GM18873 (cell line): Measurements from ENCODE around the gene PGBD4.
"Not testable (repeated sequence)": the region's sequence is repeated elsewhere in the genome, so short reads cannot be mapped to it uniquely, and the experiment has no call there.

ENCODE experiments used
- ATAC-seq: cut with Tn5 transposase; IDR thresholded peaks from one replicate; pipeline ENCODE4 v1.9.1; 2021; ENCODE audit warnings: mild to moderate bottlenecking, moderate library complexity, moderate number of reproducible peaks; ENCODE audit not compliant: unreplicated experiment, low FRiP score

PGBD4 gene

DNA sequence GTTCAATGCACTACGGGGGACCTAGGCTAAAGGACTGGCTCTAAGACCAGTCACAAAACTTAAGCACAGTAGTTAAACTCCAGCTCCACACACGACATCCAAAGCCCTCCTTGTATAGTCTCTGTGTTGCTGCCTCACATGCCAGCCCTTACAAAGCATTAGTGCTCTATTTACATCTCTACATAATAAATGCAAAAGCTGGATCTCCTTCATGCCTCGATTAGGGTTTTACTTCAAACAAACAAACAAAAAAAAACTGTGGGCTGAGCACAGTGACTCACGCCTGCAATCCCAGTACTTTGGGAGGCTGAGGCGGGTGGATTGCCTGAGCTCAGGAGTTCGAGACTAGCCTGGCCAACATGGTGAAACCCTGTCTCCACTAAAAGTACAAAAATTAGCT, 9.6 kb downstream of the PGBD4 start:
- no peak for ATAC-seq

DNA sequence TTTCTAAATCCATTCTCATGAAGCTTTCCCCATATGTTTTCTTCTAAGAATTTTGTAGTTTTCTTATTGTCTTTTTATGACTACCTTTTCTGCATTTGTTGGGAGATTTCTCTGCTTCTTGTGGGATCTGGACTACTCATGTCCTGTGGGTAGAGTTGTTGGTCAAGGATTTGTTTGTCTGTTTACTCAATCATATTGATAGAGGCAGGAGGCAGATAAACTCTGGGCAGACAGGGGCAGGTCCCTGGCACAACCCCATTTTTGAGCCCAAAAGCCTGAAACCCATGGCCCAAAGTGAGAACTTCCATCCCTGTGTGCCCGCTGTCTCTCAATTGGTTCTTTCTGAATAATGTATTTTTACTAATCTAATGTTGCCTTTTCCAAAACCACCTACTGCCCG, 12.3 kb downstream of the PGBD4 start:
- no peak for ATAC-seq

DNA sequence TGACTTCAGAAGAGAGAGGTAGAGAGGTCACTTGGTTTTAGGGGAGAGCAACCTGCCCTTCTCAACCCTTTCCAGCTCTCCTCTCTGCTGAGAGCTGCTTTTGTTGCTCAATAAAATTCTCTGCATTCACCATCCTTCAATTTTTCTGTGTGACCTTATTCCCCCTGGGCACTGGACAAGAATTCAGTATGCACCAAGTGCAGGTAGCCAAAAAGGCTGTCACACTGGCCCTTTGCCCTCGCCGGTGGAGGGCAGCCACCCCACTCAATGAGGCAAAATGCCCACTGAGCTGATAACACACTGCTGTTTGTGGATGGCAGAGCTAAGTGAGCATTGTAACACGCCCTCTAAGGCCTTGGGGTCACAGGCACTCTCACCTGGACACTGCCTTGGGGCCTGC, 12.9 kb downstream of the PGBD4 start:
- ATAC-seq: no peak

DNA sequence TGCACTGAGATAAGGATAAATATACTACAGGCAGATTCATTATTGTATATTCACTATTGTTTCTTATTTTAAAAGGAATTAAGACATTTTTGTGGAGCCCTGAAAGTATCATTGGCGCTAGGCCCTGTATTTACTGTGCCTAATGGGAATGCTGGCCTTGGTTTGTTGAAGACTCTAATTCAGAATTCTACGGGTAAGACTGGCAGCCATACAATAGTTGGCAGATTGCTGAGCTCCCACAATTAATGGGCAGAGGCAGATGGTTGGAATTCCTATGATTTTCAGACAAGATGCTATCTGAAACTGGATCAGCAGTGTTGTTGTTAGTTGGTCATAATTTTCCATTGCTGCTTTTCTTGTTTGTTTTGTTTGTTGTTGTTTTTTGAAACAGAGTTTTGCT, 14.7 kb downstream of the PGBD4 start:
- no peak for ATAC-seq

DNA sequence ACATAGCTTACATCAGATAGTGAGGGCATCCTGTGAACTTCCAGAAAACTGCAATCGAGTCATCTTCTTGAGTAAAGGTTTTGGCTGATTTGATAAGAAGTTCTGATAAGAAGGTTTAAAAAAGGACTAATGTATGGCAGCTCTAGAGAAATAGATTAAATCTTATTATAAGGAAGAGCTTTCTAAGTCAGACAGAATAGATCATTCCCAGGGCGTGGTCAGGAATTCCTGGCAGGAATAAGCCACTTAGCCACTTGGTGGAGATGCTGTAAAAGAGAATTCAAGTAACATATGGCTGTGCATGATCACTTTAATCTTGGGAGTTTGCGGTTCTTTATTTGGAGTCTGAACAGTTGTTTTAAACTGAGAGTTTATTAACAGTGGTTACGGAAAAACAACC, 17.4 kb downstream of the PGBD4 start:
- ATAC-seq: no peak

DNA sequence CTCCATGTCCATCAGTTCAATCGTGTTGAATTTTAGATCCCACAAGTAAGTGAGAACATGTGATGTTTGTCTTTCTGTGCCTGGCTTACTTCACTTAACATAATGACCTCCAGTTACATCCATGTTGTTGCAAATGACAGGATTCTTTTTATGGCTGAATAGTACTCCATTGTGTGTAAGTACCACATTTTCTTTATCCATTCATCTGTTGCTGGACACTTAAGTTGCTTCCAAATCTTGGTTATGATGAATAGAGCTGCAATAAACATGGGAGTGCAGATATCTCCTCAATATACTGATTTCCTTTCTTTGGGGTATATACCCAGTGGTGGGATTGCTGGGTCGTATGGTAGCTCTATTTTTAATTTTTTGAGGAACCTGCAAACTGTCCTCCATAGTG, 18.5 kb downstream of the PGBD4 start:
- ATAC-seq: not testable (repeated sequence)

DNA sequence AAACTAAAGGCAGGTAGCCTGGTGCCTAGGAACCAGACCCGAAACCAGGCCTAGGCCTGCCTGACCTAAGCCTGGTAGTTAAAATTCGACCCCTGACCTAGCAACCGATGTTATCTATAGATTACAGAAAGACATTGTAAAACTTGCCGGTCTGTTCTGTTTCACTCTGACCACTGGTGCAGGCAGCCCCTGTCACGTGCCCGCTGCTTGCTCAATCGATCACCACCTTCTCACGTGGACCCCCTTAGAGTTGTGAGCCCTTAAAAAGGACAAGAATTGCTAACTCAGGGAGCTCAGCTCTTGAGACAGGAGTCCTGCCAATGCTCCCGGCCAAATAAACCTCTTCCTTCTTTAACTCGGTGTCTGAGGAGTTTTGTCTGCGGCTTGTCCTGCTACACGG, 19.9 kb downstream of the PGBD4 start:
- not testable (repeated sequence) for ATAC-seq

DNA sequence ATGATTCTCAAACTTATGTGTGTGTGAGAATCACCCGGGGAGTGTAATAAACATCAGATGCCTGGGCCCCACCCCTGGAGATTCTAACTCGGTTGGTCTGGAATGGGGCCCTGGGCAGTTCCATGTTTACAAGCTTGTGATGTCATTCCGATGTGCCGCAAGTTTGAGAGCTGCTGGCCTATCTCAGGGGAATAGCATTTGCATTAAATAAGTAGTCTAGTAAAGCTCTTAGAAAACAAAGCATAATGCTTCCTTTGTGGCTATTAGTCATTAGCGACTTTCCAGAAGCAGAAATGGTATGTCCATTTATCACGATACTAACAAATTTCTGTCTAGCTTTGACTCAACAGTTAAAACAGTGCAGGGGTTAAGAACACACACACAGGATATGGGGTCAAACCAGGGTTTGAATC, 20.9 kb downstream of the PGBD4 start:
- no peak for ATAC-seq

DNA sequence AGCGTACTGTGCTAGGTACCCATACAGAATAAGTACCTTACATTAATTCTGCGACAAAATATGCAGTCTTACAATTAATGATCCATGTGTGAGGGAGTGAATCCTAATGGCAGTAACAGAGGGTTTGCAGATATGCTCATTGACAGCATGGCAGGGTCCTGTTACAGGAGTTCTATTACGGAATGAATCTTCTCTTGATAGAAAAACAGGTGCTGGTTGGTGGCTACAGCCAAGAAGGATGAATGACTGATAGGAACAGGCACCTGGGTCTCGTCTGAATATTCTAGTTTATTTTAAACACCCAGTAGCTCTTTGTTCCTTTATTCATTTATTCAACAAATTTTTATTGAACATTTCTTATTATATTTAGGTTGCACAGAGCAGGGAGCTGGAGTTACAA, 22.8 kb downstream of the PGBD4 start:
- no peak for ATAC-seq

DNA sequence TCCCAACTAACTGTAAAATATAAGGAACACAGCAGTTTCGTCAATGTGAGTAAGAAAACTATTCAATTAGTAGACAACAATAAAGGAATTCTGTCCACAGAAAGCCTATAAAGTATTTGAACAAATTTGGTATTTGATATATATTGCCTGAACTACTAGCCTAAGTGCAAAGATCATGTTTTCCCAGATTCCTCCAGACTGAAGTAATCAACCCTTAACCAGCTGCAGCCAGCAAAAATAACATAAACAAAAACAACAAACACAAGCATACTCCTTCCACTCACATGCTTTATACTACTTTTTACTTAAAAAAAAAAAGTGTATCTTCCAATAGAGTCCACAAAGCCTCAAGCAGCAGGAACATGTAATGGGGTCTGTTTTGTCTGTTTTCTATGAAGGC, 24.1 kb downstream of the PGBD4 start:
- no peak for ATAC-seq

DNA sequence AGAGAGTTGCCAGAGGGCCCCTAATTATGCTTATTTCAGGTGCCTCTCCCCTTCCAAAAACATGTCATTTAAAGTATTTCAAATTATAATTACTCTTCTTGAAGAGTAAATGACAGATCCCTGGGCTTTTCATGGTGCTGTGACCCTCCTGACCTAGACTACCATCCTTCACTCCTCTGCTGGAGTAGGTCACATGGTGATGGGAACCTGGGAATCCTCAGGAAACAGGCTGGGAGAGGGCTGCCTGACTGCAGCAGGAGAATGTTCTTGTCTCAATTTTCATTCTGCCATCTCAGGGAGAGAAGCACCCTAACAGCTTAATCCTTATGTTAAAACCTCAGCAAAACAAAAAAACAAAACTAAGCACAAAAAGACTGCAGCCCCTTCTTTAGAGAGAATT, 24.6 kb downstream of the PGBD4 start:
- ATAC-seq: no peak

DNA sequence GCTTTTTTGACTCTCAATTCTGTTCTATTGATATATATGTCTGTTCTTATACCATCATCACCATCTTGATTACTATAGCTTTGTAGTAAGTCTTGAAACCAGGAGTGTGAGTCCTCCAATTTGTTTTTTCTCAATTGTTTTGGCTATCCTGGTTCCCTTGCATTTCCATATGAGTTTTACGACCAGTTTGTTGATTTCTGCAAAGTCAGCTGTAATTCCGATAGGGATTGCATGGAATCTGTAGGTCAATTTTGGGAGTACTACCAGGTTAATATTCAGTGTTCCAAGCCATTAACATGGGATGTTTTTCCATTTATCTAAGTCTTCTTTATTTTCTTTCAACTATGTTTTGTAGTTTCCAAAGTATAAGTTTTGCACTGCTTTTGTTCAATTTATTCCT, 27.0 kb downstream of the PGBD4 start:
- no peak for ATAC-seq

DNA sequence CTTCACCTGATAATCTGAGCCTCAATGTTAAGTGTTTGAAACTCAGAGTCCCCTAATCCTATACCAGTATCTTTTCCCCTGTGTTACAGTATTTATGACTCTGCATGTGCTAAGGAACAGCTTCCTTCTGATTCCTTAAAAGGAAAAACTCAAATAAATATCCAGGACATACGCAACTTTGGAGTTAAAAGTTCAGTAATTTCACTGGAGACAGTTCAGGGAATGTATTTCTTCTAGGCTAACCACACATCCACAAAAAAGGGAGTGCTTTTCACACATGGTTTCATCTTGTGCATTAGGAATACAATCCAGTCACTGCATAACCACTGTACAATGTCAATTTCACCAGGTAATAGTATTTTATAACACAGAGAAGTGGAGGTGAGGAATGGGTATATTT, 31.0 kb downstream of the PGBD4 start:
- ATAC-seq: no peak

DNA sequence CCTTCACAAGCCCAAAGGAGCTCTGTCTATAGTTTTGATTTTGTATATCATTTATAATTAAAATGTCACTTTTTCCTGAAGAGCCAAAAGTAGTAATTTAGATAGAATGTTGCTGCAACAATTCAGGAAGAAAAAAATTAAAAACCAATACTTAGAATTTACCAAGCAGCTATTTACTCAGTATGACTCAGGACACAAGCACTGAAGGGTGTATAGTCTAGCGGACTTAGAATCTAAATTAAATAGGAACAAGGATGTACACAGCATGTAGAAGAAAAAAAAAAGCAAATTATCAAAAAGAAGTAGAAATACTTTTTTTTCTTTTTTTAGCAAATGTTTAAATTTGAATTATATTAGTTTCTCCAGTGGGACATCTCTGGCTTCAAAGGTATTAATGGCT, 31.6 kb downstream of the PGBD4 start:
- ATAC-seq: no peak

DNA sequence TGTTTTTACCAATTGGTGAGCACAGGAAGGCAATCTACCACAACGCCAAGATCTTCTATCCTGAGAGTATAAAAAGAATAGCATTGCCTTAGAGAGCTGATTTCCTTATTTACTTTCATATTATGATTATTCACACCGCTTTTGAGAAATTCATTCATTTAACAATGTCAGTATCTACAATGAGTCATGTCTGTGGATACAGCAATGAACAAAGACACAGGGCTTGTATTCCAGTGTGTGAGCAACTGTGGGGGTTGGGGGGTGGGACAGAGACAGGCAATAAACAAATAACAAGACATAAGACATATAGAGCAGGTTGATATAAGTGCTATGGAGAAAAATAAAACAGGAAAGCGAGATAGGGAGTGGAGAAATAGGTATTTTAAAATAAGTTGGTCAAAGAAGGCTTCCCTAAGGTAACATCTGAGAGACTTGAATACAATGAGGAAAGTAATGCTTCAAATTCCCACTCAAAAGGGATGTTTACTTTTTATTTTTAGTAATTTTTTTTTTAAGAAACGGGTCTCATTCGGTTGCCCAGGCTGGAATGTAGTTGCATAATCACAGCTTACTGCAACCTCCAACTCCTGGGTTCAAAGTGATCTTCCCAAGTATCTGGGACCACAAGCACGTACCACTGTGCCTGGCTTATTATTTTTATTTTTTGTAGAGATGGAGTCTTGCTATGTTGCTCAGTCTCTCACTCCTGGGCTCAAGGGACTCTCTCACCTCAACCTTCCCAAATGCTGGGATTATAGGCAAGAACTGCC, 45.7 kb downstream of the PGBD4 start:
- no peak for ATAC-seq

DNA sequence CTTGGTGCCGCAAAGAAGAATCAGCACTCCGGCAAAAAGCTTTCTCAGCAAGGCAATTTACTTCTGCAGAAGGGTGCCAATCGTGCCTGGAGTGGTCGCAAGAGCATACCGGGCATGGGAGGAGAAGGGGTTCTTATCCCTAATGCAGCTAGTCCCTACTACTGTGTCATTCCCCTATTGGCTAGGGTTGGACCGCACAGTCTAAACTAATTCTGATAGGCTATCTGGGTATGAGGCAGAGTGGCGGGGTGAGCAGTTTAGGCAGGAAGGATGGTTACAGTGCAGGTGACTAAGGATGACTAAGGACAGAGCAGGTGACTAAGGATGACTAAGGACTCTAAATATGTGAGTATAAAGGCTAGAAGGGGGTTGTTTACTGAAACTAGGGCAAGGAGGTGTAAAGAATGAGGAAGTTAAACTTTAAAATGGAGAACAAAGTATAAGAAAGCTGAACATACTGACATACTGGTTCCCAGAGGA, 52.9 kb downstream of the PGBD4 start:
- no peak for ATAC-seq

DNA sequence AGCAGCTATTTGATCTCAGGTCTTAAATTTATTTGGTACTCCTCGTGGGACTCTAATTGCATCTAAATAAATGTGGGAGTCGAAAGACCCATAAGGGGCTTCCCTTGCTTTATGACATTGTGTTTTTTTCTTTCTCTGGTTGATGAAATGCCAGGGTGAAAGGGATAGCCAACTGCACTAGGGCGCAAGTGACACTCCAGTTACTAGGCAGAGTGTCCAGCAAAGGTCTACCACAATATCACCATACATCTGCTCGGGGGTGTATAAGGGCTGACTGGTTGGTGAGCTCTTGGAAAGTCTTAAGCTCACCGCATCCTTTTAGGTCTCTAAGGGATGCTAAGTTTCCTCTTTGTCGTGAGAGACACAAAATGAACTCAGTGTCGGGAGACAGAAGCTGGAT, 54.0 kb downstream of the PGBD4 start:
- no peak for ATAC-seq
